Stimulated activated CD8-positive, alpha-beta memory T cell treated with anti-CD3 and anti-CD28 coated beads, Interleukin-7, amount 100 ng/mL, for 24 hours (primary cell): ENCODE results near the gene GLRX3.

Experiments
- DNase-seq: peaks from one replicate; pipeline ENCODE4 v3.0.0-alpha.2; 2020; ENCODE audit warnings: low read depth

GLRX3 gene

DNA sequence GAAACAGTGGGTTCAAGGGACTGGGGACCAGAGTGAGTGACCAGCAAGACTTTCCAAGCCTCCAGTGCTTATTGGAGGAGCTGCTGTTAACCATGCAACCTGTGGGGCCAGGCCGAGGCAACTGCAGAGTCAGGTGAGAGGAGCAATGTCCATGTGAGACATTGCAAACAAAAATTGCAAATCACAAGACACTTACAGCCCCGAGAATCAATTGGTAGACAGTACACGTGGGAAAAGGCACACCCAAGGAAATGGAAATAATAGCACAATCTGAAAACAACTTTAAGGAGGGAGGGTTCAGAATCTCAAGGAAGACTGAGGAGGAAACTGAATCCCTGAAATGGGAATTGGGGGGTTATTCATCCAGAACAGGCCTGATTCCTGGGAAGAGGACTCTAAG, 72.6 kb downstream of the GLRX3 start:
- no peak for DNase-seq

DNA sequence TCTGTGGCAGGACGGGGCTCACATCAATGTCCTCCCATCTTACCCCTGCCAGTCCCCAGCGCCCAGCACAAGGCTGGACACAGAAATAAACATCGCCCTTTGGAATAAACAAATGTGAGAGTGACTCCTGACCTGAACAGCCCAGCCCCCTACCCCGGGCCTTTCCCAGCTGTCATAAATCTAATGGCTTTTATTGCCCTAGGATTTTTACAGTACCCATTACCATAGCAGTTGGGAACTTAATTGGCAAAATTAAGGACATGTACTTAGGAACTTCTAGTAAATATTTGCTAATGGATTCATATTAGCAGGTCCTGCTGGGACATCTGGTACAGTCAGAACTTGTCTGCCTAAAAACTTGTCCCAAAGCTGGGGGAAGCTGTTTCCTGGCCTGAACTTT, 76.6 kb downstream of the GLRX3 start:
- DNase-seq: no peak

DNA sequence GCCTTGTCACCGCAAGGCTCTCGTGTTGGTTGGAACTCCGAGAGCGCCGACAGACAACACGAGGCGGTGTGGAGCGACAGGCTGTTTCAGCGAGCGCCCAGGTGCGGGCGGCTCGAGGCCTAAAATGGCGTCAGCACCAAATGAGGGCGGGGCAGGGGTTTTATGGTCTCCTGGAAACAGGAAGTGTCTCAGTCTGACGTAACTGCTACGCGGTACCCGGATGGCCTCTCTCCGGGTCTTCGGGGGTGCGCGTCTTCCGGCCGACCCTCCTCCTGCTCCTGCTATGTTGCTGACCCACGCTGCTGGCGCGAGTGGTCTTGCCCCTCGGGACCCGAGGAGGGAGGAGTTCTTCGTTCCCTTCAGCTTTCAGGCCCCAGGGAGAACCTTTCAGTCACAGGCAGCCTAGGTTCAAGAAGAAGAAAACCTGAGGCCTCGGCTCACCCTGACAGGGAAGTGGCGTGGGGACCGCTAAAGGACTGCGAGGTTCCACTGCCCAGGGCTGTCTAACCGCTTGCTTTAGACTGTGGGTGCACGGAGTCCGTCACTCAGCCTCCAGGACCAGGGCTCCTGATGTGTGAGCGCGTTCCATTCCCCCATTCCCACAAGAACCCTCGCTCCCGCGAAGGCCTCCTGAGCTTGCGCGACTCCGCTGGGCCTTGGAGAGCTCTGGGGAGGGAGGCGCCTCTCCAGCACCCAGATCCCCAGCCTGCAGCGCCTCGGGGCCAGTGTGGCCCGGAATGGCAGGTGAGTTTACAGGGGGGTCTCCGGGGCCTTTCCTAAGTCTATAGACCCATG, 77.3 kb downstream of the GLRX3 start:
- no peak for DNase-seq

DNA sequence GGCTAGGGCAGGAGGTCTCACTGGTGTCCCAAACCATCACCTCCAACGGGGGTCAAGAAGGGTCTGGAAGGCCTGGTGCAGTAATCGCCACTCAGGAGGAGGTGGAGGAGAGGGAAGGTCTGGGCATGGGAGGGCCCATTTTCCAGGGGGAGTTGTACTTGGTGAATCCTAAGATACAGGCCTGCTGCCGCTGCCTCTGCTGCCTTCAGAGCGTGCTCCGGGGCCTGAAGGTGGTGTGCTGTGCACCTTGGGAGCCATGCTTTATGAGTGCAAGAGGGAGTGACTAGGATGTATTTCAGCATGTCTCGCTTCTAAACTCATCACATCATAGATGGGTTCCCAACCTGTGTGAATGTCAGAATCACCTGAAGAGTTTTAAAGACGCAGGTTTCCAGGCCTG, 78.2 kb downstream of the GLRX3 start:
- DNase-seq: no peak

DNA sequence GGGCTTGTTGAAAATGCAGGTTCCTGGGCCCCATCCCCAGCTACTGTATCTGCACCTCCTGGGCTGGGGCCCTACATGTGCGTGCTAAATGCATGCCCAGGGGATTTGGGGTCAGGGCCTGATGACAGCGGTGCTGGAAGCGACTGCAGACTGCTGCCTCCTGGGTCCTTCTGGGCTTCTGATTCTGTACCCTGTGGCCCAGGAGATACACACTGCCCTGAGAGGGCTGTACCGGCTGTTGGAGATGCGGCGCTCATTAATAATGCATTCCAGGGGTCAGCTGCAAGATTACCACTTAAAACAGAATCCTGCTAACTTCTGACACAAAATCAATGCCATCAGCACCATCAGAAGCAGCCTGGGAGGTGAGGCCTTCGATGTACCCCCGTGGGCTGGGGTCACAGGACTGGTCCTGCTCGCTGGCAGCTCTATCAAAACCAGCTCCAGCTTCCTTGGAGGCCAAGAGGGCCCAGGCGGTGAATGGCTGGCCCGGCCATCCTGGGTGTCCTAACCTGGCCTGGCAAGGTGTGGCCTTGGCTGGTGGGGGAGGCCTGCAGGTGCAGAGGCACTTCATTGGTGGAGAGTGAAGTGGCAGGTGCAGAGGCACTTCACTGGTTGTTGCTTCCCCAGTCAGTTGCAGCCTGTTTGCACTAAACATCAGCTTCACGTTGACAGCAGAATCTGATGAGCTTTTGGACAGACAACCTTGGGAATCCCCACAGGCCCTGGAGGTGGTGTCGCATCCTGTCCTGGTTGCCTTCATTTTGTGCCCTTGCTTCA, 79.2 kb downstream of the GLRX3 start:
- DNase-seq: no peak

DNA sequence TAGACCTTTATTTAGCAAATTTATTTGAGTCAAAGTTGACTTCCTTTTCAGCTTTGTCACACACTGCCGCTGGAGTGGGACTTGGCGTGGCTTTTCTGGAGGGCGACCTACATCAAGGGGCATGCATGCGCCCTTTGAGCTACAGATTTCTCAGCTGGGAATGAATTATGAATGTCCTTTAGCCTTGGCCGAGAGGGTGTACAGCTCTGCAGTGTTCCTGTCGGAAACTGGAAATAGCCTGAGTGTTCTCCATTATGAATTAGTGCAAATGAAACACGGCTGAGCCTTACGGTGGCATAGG, 79.7 kb downstream of the GLRX3 start:
- no peak for DNase-seq

DNA sequence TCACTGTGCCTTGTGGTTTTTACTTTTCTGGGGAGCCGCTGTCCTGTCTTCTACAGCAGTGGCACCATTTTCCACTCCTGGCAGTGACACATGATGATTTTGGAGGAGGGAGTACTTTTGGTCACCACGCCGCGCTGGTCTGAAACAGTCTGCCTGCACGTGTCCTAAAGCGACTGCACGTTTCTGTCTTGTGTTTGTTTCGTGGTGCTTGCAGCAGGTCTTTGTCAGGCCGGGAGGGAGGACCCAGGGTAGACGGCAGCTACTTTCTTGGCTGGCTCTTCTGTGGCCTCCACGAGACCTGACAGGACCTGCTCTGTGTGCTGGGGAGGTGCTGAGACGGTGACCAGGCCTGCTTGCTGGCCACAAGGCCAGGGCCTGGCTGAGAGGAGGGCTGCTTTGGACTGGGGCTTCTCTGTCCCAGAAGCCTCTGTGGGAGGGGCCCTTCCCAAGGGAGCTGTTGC, 82.0 kb downstream of the GLRX3 start:
- no peak for DNase-seq

DNA sequence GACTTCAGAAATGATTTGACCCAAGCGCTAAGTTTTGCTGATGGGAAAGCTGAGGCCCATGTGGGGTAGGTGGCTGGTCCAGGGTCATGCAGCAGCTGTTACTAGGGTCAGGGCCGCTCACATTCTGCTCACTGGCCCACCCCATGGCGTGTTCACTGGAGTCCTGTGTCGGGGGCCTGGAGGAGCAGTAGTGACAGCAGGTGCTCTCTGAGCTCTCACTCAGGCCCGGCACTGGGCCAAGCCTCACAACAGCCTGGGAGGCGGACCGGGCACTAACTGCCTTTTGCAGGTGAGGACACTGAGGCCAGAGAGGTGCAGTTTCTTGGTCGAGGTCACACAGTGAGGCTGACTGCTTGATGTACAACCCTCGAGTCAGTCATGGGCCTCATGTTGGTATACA, 82.7 kb downstream of the GLRX3 start:
- no peak for DNase-seq

DNA sequence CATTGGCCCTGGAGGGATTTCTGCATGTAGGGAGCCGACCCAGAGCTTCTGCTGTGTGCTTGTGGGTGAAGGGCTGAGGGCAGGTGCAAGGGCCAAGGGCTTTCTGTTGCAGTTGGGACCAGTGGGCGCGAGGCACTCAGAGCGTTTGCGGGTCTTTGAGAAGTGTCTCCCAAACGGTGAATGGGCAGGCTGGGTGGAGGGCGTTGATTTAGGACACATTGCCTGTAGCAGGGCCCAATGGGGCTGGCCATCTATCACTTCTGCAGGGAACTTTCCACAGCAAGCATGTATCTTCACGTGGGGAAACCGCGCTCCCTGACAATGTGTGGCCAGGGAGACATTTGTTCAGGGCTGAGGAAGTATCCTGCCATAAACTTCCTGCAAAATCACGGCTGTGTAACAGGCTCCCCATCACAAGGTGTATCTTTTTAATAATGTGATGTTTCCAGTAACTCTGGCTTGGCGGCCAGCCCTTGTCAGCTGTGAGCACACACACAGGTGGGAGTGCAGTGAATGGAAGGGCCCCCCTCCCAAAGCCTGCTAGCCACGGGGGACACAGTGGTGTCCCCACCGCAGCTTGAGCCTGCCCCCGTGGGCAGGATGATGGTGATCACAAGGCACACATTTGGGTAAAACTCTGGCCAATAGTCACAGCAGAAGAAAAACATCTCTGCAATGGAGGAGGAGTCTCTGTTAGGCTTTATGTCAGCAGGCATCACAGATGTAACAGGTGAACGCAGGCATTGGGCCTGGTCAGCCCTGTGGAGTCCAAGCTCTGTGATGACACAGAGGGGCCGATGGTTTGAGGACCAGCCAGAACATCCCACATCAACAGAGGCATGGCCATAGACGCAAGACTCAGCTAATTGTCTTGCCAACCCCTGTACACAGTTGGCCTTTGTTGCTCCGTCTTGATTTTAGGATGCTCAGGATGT, 84.3 kb downstream of the GLRX3 start:
- DNase-seq: no peak

DNA sequence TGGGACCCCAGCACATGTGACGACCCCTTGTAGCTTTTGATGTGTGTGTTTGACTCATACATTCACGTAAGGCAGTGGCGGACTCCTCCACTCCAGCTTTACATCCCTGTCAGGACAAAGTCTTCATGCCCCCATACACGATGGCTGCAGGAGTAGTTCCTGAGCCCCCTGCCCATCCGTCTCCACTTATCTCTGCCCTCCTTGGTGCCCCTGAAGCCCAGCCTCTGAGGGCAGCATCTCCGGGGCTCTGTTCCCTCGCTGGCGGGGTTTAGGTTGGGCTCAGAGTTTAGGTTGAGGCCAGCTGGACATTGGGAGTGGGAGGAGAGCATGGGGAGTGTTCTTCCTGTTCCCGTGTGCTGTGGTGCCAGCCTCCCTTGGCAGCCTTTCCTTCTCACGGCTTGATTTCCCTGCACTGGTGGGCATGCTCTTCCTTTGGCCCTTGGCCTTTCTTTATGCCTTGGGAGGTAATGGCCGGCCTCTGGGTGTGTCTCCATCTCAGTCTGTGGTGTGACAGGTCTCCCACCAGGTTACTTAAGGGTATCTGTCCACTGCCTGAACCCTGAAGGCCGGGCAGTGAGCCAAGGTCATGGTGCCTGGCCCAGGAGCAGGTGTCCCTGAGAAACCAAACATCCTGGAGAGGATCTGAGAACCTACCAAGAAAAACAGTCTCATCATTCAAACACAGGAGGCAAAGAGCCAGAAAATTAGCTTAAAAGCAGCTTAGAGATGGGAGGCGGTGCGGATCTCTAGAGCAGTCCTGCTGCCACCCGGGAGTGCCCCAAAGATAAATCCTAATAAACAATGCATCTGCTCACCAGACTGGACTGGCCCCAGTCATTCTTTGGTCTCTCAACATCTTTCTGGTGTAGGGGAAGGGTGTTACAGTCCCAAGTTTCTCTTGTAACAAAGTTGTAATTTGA, 85.5 kb downstream of the GLRX3 start:
- DNase-seq: no peak

DNA sequence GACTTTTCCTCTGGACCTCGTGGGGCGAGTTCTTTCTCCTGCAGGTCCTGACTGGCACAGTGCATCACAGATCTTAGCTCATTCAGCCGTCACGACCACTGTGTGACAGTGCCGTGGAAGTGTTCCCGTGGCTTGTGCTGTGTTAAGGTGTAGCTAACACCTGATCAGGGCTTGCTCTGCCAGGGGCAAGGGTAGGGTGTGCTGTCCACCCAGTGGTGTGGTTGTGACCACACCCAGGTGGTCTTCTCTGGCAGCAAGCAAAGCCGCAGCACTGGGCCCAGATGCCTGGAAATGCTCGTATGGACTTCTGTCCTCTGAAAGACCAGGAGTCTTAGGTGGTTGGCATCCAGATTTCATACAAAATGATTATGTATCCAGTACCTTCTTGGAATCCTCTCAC, 86.2 kb downstream of the GLRX3 start:
- DNase-seq: no peak

DNA sequence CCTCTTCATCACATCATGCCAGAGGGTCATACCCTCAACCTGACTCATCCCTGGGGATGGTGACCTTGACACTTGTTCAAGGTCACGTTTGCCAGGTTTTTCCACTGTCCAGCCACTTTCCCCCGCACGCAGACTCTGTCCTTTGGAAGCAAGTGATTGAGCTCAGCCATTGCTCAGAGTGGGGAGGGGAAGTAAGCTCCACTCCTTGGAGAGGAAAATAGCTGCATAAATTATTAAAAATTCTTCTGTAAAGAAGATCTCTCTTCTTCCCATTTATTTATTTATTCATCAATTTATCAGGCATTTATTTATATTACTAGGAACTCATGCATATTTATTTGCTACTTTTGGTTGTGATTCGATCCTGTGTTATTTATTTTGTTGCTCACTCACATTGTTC, 88.0 kb downstream of the GLRX3 start:
- DNase-seq: no peak

DNA sequence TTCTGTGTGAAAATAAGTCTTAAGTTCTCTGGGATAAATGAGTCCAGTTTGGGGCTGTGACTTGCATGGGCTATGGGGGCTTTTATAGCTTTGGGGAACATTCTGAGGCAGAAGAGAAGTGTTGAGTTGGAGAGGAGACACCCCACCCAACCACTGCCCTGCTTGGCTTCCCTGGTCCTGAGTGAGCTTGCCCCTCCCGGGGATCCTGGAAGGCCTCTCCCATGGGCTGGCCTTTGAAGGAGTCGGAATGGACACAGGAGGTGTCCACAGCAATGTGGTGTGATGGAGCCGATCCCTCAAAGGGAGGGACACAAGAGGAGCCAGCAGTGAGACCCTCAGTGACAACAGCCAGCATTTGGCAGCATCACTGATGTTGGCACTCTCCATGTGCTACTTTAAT, 89.8 kb downstream of the GLRX3 start:
- no peak for DNase-seq

DNA sequence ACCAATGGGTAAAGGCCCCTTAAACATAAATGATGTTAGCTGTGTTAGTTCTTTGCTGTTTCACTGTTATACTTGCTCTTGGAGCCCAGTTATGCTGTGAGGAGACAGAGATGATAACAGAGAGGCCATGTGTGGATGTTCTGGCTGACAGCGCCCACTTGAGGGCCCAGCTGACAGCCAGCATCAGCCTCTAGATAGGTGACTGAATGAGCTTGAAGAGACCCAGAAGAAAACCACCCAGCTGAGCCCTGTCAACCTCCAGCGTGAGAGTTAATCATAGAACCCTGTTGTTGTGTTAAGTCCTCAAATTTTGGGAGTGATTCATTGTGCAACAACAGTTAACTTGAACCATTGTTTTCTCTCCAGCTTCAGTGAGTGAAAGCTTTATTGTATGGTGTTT, 91.7 kb downstream of the GLRX3 start:
- no peak for DNase-seq
